ENCODE measurements around the gene EPN1.

GRCh38 chr19:55670280-55671053, 4.6 kb upstream of the EPN1 start:
- TF ChIP-seq POLR2AphosphoS5 (IDR thresholded peaks at IDR 0.05; ENCODE audit: borderline replicate concordance, low read depth, low read length): no peak
- no peak for TF ChIP-seq EZH2 (IDR thresholded peaks at IDR 0.05)
- no peak for TF ChIP-seq FOXP2 (optimal IDR thresholded peaks at IDR 0.05; ENCODE audit: control extremely low read depth, extremely low read length, insufficient read depth)
